Activated CD8-positive, alpha-beta memory T cell treated with anti-CD3 and anti-CD28 coated beads, Interleukin-2, amount 50 U/mL, for 1 hour (primary cell): ENCODE data around the gene PEX11G.

Experiments used
- DNase-seq: peaks from one replicate; pipeline ENCODE4 v3.0.0-alpha.2; 2020; ENCODE audit errors: extremely low read depth

The PEX11G gene

GRCh38 chr19:7521551-7522071 lies 32.8 kb upstream of the PEX11G start:
- no peak for DNase-seq

- no peak for DNase-seq
Observed at GRCh38 chr19:7520131-7521051, 31.6 kb upstream of the PEX11G start.

GRCh38 chr19:7519361-7520130 lies 30.7 kb upstream of the PEX11G start:
- DNase-seq, result no peak

DNA sequence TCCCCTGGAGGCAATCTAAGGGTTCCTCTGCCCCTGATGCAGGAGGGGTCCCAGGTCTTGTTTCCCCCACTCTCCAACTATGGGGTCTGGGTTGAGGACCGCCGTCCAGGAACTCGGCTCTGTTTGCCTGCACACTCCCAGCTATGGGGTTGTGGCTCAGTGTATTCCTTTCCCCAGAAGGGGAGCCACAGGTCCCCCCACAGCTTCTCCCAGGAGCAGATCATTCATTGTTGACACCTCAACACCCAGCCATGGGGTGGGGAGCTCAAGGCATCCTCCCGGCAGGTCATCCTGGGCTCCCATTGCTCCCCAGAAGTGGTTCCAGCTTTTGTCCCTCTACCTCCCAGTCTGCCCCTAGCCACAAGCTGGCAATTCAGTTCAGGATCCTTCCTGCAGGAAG lies 28.0 kb upstream of the PEX11G start:
- DNase-seq, result no peak

DNA sequence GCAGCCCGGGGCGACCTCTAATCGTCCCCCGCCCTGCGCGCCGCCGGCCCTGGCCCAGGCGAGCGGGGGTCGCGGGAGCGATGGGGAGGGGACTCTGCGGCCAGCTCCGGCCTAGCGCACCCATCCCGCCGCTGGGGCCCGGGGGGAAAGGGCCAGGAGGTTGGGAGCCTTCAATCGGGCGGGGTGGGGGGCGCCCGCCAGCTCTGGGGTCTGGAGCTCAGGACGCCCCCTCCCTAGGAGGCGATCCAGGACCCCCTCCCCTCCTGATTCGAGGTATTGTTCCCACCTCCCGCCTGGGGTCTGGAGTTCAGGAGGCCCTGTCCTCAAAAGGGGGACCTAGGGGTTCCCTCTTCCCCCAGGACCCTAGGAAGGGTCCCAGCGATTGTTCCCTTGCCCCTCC lies 27.5 kb upstream of the PEX11G start:
- DNase-seq, result no peak

GRCh38 chr19:7515645-7516151 lies 26.9 kb upstream of the PEX11G start, which contains the start of gene ZNF358:
Gene ZNF358 (plus strand): TSS chr19:7516103. CDS start chr19:7519243, 3,140 bp downstream.
- DNase-seq, result no peak

- no peak for DNase-seq
Observed at GRCh38 chr19:7515110-7515644, 26.3 kb upstream of the PEX11G start.

- DNase-seq, result no peak
Observed at GRCh38 chr19:7513809-7514642, 25.2 kb upstream of the PEX11G start.

GRCh38 chr19:7512400-7512851 lies 23.6 kb upstream of the PEX11G start:
- DNase-seq, result no peak

GRCh38 chr19:7509625-7510024 lies 20.8 kb upstream of the PEX11G start:
- no peak for DNase-seq

DNA sequence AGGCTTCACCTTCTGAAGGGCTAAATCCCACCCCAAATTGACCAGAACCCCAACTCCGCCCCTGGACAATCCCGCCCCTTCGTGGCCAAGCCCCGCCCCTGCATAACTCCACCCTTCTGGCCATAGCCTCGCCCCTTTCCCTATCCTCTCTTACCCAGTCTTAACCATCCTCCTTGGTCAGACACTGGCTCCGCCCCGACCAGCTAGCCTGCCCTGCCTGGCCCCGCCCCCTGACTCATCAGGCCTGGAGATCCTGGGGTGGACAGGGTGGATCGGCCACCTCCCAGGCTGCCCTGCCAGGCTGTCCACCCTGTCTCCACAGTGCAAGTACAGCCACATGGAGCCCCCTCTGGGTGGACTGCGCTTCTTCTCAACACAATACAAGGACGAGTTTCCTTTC lies 19.0 kb upstream of the PEX11G start:
- no peak for DNase-seq

GRCh38 chr19:7506385-7507328 lies 17.8 kb upstream of the PEX11G start:
- no peak for DNase-seq

DNA sequence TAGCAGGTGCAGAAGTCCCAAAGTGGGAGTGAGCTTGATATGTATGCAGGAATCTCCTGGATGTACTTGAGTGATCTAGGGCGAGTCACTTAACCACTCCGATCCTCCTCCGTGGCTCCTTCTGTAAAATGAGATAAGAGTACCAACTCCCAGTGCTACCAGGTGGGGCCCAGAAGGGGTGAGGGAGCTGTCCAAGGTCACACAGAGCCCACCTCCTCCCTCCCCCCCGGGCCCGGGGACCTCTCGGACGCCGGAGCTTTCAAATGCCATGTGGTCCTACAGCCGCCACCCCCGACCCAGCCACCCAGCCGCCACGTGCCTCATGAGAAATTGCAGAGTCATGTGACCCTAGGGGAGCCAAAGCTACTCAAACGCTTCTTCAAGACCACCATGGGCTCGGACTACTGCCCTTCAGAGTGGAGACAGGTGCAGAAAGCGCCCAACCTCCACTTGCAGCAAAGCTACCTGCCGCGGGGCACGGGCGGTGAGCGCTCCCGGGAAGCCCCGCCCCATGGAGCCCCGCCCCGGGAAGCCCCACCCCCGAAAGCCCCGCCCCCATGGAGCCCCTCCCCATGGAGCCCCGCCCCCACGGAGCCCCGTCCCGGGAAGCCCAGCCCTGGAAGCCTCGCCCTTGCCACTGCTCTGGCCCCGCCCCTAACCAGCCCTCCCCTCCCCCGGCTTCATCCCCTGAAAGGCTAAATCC lies 17.0 kb upstream of the PEX11G start:
- DNase-seq, result no peak

- no peak for DNase-seq
Observed at GRCh38 chr19:7505288-7505681, 16.4 kb upstream of the PEX11G start.

- no peak for DNase-seq
Observed at GRCh38 chr19:7504684-7505083, 15.8 kb upstream of the PEX11G start.

GRCh38 chr19:7502552-7502951 lies 13.7 kb upstream of the PEX11G start:
- DNase-seq, result no peak

GRCh38 chr19:7500811-7501450 lies 12.1 kb upstream of the PEX11G start:
- DNase-seq, result no peak

GRCh38 chr19:7497292-7497691 lies 8.5 kb upstream of the PEX11G start:
- DNase-seq, result no peak
